Naive thymus-derived CD8-positive, alpha-beta T cell (primary cell): ENCODE data around the gene PLA2G3. TPM values are rescaled to one million over a fixed set of nuclear protein-coding genes. Genes with fewer than 3 reads are reported as not detected.

Experiments
- ATAC-seq, 2 donors: fragments of 150-1000 bp; cut with Tn5 transposase in 1 of 2; sonication (Bioruptor Pico), chemical (Tn5 transposase) in 1 of 2; 1 replicate in 1 of 2; 2 replicates in 1 of 2; pipeline ENCODE4 v1.10.0; 2021; ENCODE audit warnings: mild to moderate bottlenecking in 2 of 2, moderate library complexity in 2 of 2
- POLR2A ChIA-PET: fragments of 350-600 bp; sonication (Branson Sonifier 250); formaldehyde crosslinking; loops from one replicate; lab custom pipeline; 2021; ENCODE audit warnings: antibody characterized with exemption; lab: Charles Lee
- DNase-seq, 10 donors: peaks; one replicate each; pipeline versions ENCODE4 v3.0.0 to v3.0.0-alpha.2; 2020 to 2022
- H3K27ac Mint-ChIP-seq, 10 donors: one replicate each; pipeline ENCODE4 v1.8.0; 2020 to 2022; ENCODE audit warnings: mild to moderate bottlenecking in 10 of 10, mixed read lengths in 10 of 10, moderate library complexity in 4 of 10, inconsistent platforms in 1 of 10
- H3K27me3 Mint-ChIP-seq, 5 donors: one replicate each; pipeline ENCODE4 v1.8.0; 2021 to 2022; ENCODE audit warnings: mixed read lengths in 5 of 5
- H3K36me3 Mint-ChIP-seq, 3 donors: one replicate each; pipeline ENCODE4 v1.8.0; 2020 to 2022; ENCODE audit warnings: mixed read lengths in 3 of 3, mild to moderate bottlenecking in 2 of 3, inconsistent platforms in 1 of 3
- H3K4me1 Mint-ChIP-seq, 4 donors: one replicate each; pipeline ENCODE4 v1.8.0; 2021 to 2022; ENCODE audit warnings: mixed read lengths in 4 of 4
- H3K4me3 Mint-ChIP-seq, 10 donors: one replicate each; pipeline ENCODE4 v1.8.0; 2020 to 2022; ENCODE audit warnings: mild to moderate bottlenecking in 10 of 10, mixed read lengths in 10 of 10, moderate library complexity in 6 of 10, inconsistent platforms in 1 of 10
- H3K9me3 Mint-ChIP-seq, 9 donors: one replicate each; pipeline ENCODE4 v1.8.0; 2020 to 2022; ENCODE audit warnings: mixed read lengths in 9 of 9, mild to moderate bottlenecking in 3 of 9, inconsistent platforms in 1 of 9, moderate library complexity in 1 of 9
- polyA plus RNA-seq, 3 donors: library from polyadenylated mRNA; unstranded; fragments of 300-500 nt; fragmentation: Illumina TruSeq; gene quantifications; one replicate each; pipeline ENCODE4 v1.2.3, GENCODE V29; 2021
- total RNA-seq, 8 experiments: library from RNA in 2 of 8; stranded (reverse) in 2 of 8; gene quantifications; one replicate each; pipeline ENCODE4 v1.2.3 and lab custom pipeline; 2021 to 2026

The PLA2G3 gene
- total and polyA plus RNA-seq, 5 experiments from 2014 or later: not detected

- H3K27me3 Mint-ChIP-seq: peaks cover 0 to 9% (median 0%) of the 10 kb centered on the region in 5 donors
- no peak for ATAC-seq
- H3K36me3 Mint-ChIP-seq: no peaks in the 10 kb centered on the region
- H3K9me3 Mint-ChIP-seq: no peaks in the 10 kb centered on the region
- H3K27ac Mint-ChIP-seq: no peak overlapping the region
- H3K4me3 Mint-ChIP-seq: no peak overlapping the region
- peaks cover 0 to 4% (median 0%) of the 10 kb centered on the region in 4 donors for H3K4me1 Mint-ChIP-seq
- DNase-seq: peak in 1 of 10 donors; percentile 27
- POLR2A ChIA-PET: interaction anchor here (0.6 to 0.9 kb wide), 2 partner anchors 145 to 499 kb away, joined by 3 to 4 read pairs; no protein-coding TSS in a partner anchor
These were observed 13.0 kb downstream of the PLA2G3 start for GRCh38 chr22:31127181-31127772.

- ATAC-seq (no peak), DNase-seq (peak in 1 of 10 donors; percentile 44)
- H3K4me1 Mint-ChIP-seq: peaks cover 0 to 4% (median 0%) of the 10 kb centered on the region in 4 donors
- POLR2A ChIA-PET: no interaction called here
- peaks cover 0 to 9% (median 0%) of the 10 kb centered on the region in 5 donors for H3K27me3 Mint-ChIP-seq
- H3K4me3 Mint-ChIP-seq: no peak overlapping the region
- H3K9me3 Mint-ChIP-seq: no peaks in the 10 kb centered on the region
- H3K36me3 Mint-ChIP-seq: no peaks in the 10 kb centered on the region
- H3K27ac Mint-ChIP-seq: no peak overlapping the region
These were observed 13.5 kb downstream of the PLA2G3 start for GRCh38 chr22:31126869-31127175.

DNA sequence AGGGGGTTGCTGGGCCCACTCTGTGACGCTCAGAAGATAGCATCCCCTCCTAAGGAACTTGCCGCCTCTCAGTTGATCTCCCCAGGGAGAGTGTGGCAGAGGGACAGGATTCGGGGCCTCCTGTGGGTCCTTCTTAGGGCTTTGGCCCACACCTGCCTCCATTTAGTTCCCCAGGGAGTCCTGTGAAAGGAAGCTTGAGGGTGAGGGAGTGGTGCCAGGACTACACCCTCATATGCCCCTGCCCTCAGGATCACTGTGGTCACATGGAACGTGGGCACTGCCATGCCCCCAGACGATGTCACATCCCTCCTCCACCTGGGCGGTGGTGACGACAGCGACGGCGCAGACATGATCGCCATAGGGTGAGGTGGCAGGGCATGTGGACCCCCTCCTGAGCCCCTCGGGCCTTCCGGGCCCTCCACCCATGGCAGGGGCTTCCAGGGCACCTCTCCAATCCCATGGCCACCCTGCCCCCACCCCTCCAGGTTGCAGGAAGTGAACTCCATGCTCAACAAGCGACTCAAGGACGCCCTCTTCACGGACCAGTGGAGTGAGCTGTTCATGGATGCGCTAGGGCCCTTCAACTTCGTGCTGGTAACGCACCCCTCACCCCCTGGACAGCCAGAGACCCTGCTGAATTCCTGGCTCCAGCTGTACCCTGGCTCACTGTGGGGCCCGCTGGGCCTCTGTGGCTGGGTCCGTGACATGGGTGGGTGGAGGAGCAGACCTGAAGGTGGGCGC, 14.0 kb downstream of the PLA2G3 start:
- ATAC-seq (no peak), DNase-seq (peak in 1 of 10 donors; percentile 45)
- Mint-ChIP-seq H3K27ac (no peak overlapping the region), H3K27me3 (peaks cover 0 to 9% (median 0%) of the 10 kb centered on the region in 5 donors), H3K4me3 (no peak overlapping the region), H3K36me3 (no peaks in the 10 kb centered on the region), H3K9me3 (no peaks in the 10 kb centered on the region), H3K4me1 (peaks cover 0 to 4% (median 0%) of the 10 kb centered on the region in 4 donors)
- POLR2A ChIA-PET: no interaction called here

DNA sequence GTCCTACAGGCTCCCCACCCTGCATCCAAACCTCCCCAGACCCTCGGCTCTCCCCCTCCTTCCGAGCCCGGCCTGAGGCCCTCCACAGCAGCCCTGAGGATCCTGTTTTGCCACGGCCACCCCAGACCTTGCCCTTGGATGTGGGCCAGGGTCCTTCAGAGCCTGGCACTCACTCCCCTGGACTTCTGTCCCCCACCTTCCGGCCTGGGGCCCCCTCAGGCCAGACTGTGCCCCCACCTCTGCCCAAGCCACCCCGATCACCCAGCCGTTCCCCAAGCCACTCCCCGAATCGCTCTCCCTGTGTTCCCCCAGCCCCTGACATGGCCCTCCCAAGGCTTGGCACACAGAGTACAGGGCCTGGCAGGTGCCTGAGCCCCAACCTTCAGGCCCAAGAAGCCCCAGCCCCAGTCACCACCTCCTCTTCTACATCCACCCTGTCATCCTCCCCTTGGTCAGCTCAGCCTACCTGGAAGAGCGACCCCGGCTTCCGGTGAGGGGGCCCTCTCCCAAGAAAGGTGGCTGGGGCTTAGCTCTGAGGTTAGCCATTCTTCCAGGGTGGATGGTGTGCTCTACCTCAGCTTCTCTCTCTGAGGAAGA, 14.7 kb downstream of the PLA2G3 start:
- DNase-seq (peak in 1 of 10 donors; percentile 40), ATAC-seq (no peak)
- no peaks in the 10 kb centered on the region for H3K9me3 Mint-ChIP-seq
- peaks cover 0 to 4% (median 0%) of the 10 kb centered on the region in 4 donors for H3K4me1 Mint-ChIP-seq
- H3K27ac Mint-ChIP-seq: no peak overlapping the region
- POLR2A ChIA-PET: no interaction called here
- no peak overlapping the region for H3K4me3 Mint-ChIP-seq
- no peaks in the 10 kb centered on the region for H3K36me3 Mint-ChIP-seq
- H3K27me3 Mint-ChIP-seq: peaks cover 0 to 9% (median 0%) of the 10 kb centered on the region in 5 donors

GRCh38 chr22:31124811-31125465, 15.4 kb downstream of the PLA2G3 start:
- no peak for DNase-seq
- no peak overlapping the region for H3K4me3 Mint-ChIP-seq
- no peak overlapping the region for H3K27ac Mint-ChIP-seq
- no peaks in the 10 kb centered on the region for H3K36me3 Mint-ChIP-seq
- POLR2A ChIA-PET: interaction anchor here (0.9 kb wide), 1 partner anchor 18 kb away, joined by 3 read pairs; no protein-coding TSS in a partner anchor
- H3K9me3 Mint-ChIP-seq: no peaks in the 10 kb centered on the region
- peaks cover 0 to 9% (median 0%) of the 10 kb centered on the region in 5 donors for H3K27me3 Mint-ChIP-seq
- H3K4me1 Mint-ChIP-seq: peaks cover 0 to 4% (median 0%) of the 10 kb centered on the region in 4 donors
- ATAC-seq: no peak

DNA sequence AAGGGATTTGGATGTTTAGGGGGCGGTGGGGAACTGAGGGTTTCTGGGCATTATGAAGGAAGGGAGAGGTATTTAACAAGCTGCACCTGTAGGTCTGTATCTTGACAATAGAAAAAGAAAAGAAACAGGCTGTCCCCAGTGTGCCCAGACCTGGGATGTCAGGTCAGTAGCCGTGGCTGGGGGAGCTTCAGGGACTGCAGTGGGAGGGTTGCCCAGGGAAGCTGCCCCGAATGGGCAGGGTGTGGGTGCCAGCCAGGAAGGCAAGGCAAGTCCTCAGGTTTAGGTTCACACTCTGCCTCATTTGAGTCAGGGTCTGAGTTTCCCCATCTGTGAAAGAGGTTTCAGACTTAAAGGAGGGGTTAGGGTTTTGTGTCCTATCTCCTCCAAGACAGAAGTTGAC, 16.0 kb downstream of the PLA2G3 start:
- Mint-ChIP-seq H3K9me3 (no peaks in the 10 kb centered on the region), H3K36me3 (no peaks in the 10 kb centered on the region), H3K27ac (peak overlapping the region in 1 of 10 donors; percentile 60), H3K27me3 (peaks cover 0 to 9% (median 0%) of the 10 kb centered on the region in 5 donors), H3K4me3 (no peak overlapping the region), H3K4me1 (peaks cover 0 to 4% (median 0%) of the 10 kb centered on the region in 4 donors)
- DNase-seq (no peak), ATAC-seq (no peak)
- POLR2A ChIA-PET: interaction anchor here (0.9 kb wide), 1 partner anchor 17 kb away, joined by 3 read pairs; no protein-coding TSS in a partner anchor

- peaks cover 0 to 5% (median 0%) of the 10 kb centered on the region in 5 donors for H3K27me3 Mint-ChIP-seq
- H3K4me3 Mint-ChIP-seq: no peak overlapping the region
- no peak for ATAC-seq
- H3K4me1 Mint-ChIP-seq: peaks cover 0 to 4% (median 0%) of the 10 kb centered on the region in 4 donors
- no peaks in the 10 kb centered on the region for H3K36me3 Mint-ChIP-seq
- no peak overlapping the region for H3K27ac Mint-ChIP-seq
- DNase-seq: no peak
- POLR2A ChIA-PET: no interaction called here
- no peaks in the 10 kb centered on the region for H3K9me3 Mint-ChIP-seq
These were observed 17.1 kb downstream of the PLA2G3 start for GRCh38 chr22:31123292-31123602.

- peak within 1 kb of the TSS in 3 of 10 donors; percentile 23 to 68 (median 37) for H3K27ac Mint-ChIP-seq
- no peak within 1 kb of the TSS for H3K4me3 Mint-ChIP-seq
- ATAC-seq (no peak), DNase-seq (no peak)
- peaks cover 0 to 3% (median 0%) of the 10 kb centered on the region in 5 donors for H3K27me3 Mint-ChIP-seq
- peaks cover 0 to 4% (median 0%) of the 10 kb centered on the region in 4 donors for H3K4me1 Mint-ChIP-seq
- POLR2A ChIA-PET: no interaction called here
- H3K36me3 Mint-ChIP-seq: no peaks in the 10 kb centered on the region
- no peaks in the 10 kb centered on the region for H3K9me3 Mint-ChIP-seq
These were observed 17.6 kb downstream of the PLA2G3 start, which contains the start of gene INPP5J for GRCh38 chr22:31122532-31123291. TSS of gene INPP5J (plus strand) at chr22:31122966. CDS start at chr22:31123015, 49 bp downstream.

- Mint-ChIP-seq H3K4me1 (peaks cover 0 to under 1% (median 0%) of the 10 kb centered on the region in 4 donors), H3K27me3 (peaks cover 0 to under 1% (median 0%) of the 10 kb centered on the region in 5 donors), H3K9me3 (no peaks in the 10 kb centered on the region), H3K36me3 (no peaks in the 10 kb centered on the region), H3K4me3 (no peak overlapping the region), H3K27ac (peak overlapping the region in 1 of 10 donors; percentile 68)
- POLR2A ChIA-PET: no interaction called here
- no peak for DNase-seq
- no peak for ATAC-seq
These were observed 18.1 kb downstream of the PLA2G3 start for GRCh38 chr22:31122196-31122531.

- Mint-ChIP-seq H3K27ac (peak overlapping the region in 1 of 10 donors; percentile 23), H3K4me1 (no peaks in the 10 kb centered on the region), H3K9me3 (no peaks in the 10 kb centered on the region), H3K36me3 (no peaks in the 10 kb centered on the region), H3K4me3 (no peak overlapping the region), H3K27me3 (no peaks in the 10 kb centered on the region)
- DNase-seq (no peak), ATAC-seq (no peak)
- POLR2A ChIA-PET: no interaction called here
These were observed 18.9 kb downstream of the PLA2G3 start for GRCh38 chr22:31121403-31121802.

DNA sequence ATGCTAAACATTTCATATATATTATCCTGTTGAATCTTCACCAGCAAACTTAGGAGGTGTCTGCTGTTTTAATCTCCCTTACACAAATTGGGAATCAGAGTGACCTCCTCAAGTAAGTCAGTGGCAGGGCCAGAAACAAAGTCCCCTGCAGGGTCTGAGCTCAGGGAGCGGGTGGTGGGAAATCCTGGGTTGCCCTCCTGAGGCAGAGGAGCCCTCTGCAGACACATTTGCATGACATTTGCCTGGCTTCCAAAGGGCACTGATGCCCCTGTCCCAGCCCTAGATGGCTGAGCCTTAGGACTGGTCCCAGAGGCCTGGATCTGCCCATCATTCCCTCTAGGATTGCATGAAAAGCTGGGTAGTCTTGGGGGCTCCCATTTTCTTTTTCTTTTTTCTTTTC, 19.7 kb downstream of the PLA2G3 start:
- Mint-ChIP-seq H3K4me1 (no peaks in the 10 kb centered on the region), H3K4me3 (no peak overlapping the region), H3K36me3 (no peaks in the 10 kb centered on the region), H3K9me3 (no peaks in the 10 kb centered on the region), H3K27ac (no peak overlapping the region), H3K27me3 (no peaks in the 10 kb centered on the region)
- no peak for DNase-seq
- POLR2A ChIA-PET: interaction anchor here (0.6 kb wide), 1 partner anchor 225 kb away, joined by 3 read pairs; the partner anchor contains the start of gene PATZ1
- ATAC-seq: no peak

GRCh38 chr22:31120230-31120629, 20.1 kb downstream of the PLA2G3 start:
- Mint-ChIP-seq H3K27me3 (no peaks in the 10 kb centered on the region), H3K4me3 (no peak overlapping the region), H3K27ac (peak overlapping the region in 1 of 10 donors; percentile 28), H3K9me3 (no peaks in the 10 kb centered on the region), H3K4me1 (no peaks in the 10 kb centered on the region), H3K36me3 (no peaks in the 10 kb centered on the region)
- POLR2A ChIA-PET: interaction anchor here (0.6 kb wide), 1 partner anchor 226 kb away, joined by 3 read pairs; the partner anchor contains the start of gene PATZ1
- peak in 1 of 10 donors; percentile 44 for DNase-seq
- no peak for ATAC-seq
